DMS79 treated with DMSO at 0.1 percent for 48 hours (cell line): Measurements from ENCODE around the gene JPH4.
A peak's percentile ranks its signal among the peaks of the same experiment; 100 is the strongest.
"Not testable (repeated sequence)": the region's sequence is repeated elsewhere in the genome, so short reads cannot be mapped to it uniquely, and the experiment has no call there.

Experiments used
- DNase-seq: peaks from one replicate; lab custom pipeline; 2025; lab: John Stamatoyannopoulos, UW

Gene JPH4

GRCh38 chr14:23578560-23579310, at the start of gene JPH4:
Gene JPH4, minus strand, starts transcription at chr14:23578790. Its CDS starts 1,337 bp downstream, at chr14:23577453.
- peak; percentile 32 for DNase-seq

GRCh38 chr14:23627961-23628360, 49.4 kb upstream of the JPH4 start:
- DNase-seq: no peak

GRCh38 chr14:23626946-23627345, 48.4 kb upstream of the JPH4 start:
- no peak for DNase-seq

GRCh38 chr14:23624830-23625404, 46.3 kb upstream of the JPH4 start:
- no peak for DNase-seq

- no peak for DNase-seq
These were observed 45.4 kb upstream of the JPH4 start for GRCh38 chr14:23623962-23624361.

GRCh38 chr14:23622990-23623389, 44.4 kb upstream of the JPH4 start:
- DNase-seq: no peak

- no peak for DNase-seq
These were observed 43.5 kb upstream of the JPH4 start for GRCh38 chr14:23621932-23622730.

- DNase-seq: no peak
These were observed 42.8 kb upstream of the JPH4 start for GRCh38 chr14:23621204-23621931.

- no peak for DNase-seq
These were observed 41.6 kb upstream of the JPH4 start for GRCh38 chr14:23620177-23620702.

- DNase-seq: no peak
These were observed 39.9 kb upstream of the JPH4 start for GRCh38 chr14:23618415-23618988.

- no peak for DNase-seq
These were observed 38.9 kb upstream of the JPH4 start for GRCh38 chr14:23617539-23617938.

- DNase-seq: no peak
These were observed 37.3 kb upstream of the JPH4 start for GRCh38 chr14:23615856-23616255.

GRCh38 chr14:23614395-23614828, 35.8 kb upstream of the JPH4 start:
- DNase-seq: no peak

- DNase-seq: no peak
These were observed 34.9 kb upstream of the JPH4 start for GRCh38 chr14:23613242-23614070.

- no peak for DNase-seq
These were observed 34.2 kb upstream of the JPH4 start for GRCh38 chr14:23612802-23613201.

GRCh38 chr14:23612354-23612732, 33.8 kb upstream of the JPH4 start:
- DNase-seq: peak; percentile 60

GRCh38 chr14:23610815-23611289, 32.3 kb upstream of the JPH4 start:
- DNase-seq: no peak

GRCh38 chr14:23610090-23610814, 31.7 kb upstream of the JPH4 start:
- DNase-seq: no peak

GRCh38 chr14:23609411-23610089, 31.0 kb upstream of the JPH4 start:
- DNase-seq: not testable (repeated sequence)
